HG03571 (cell line): ENCODE data around the gene MRPS11.
"Not testable (repeated sequence)": the region's sequence is repeated elsewhere in the genome, so short reads cannot be mapped to it uniquely, and the experiment has no call there.

ENCODE experiments used
- ATAC-seq: cut with Tn5 transposase; IDR thresholded peaks from one replicate; pipeline ENCODE4 v1.9.1; 2021; ENCODE audit not compliant: unreplicated experiment

MRPS11 gene

GRCh38 chr15:88489321-88489720 lies 21.8 kb downstream of the MRPS11 start:
- no peak for ATAC-seq

- no peak for ATAC-seq
Measured at GRCh38 chr15:88490036-88490435, 22.5 kb downstream of the MRPS11 start.

GRCh38 chr15:88491158-88491557 lies 23.6 kb downstream of the MRPS11 start:
- ATAC-seq, result no peak

GRCh38 chr15:88493844-88494243 lies 26.3 kb downstream of the MRPS11 start:
- ATAC-seq, result no peak

GRCh38 chr15:88497109-88497765 lies 29.7 kb downstream of the MRPS11 start:
- no peak for ATAC-seq

- ATAC-seq, result no peak
Measured at GRCh38 chr15:88498996-88499395, 31.5 kb downstream of the MRPS11 start.

GRCh38 chr15:88504445-88504844 lies 36.9 kb downstream of the MRPS11 start:
- ATAC-seq, result no peak

GRCh38 chr15:88505721-88506120 lies 38.2 kb downstream of the MRPS11 start:
- no peak for ATAC-seq

GRCh38 chr15:88506628-88507027 lies 39.1 kb downstream of the MRPS11 start:
- no peak for ATAC-seq

- no peak for ATAC-seq
Measured at GRCh38 chr15:88509321-88509720, 41.8 kb downstream of the MRPS11 start.

GRCh38 chr15:88509964-88510363 lies 42.5 kb downstream of the MRPS11 start:
- ATAC-seq, result no peak

- ATAC-seq, result no peak
Measured at GRCh38 chr15:88511161-88511560, 43.7 kb downstream of the MRPS11 start.

GRCh38 chr15:88512078-88512477 lies 44.6 kb downstream of the MRPS11 start:
- ATAC-seq, result no peak

- no peak for ATAC-seq
Measured at GRCh38 chr15:88512601-88513000, 45.1 kb downstream of the MRPS11 start.

- ATAC-seq, result no peak
Measured at GRCh38 chr15:88513195-88513594, 45.7 kb downstream of the MRPS11 start.

- ATAC-seq, result no peak
Measured at GRCh38 chr15:88518903-88519302, 51.4 kb downstream of the MRPS11 start.

- ATAC-seq, result not testable (repeated sequence)
Measured at GRCh38 chr15:88524094-88524493, 56.6 kb downstream of the MRPS11 start.

GRCh38 chr15:88525418-88525817 lies 57.9 kb downstream of the MRPS11 start:
- no peak for ATAC-seq

- ATAC-seq, result no peak
Measured at GRCh38 chr15:88526247-88526879, 58.9 kb downstream of the MRPS11 start.

- no peak for ATAC-seq
Measured at GRCh38 chr15:88529021-88529630, 61.6 kb downstream of the MRPS11 start.
